22Rv1 (cell line): Measurements from ENCODE around the gene ASCL2.

ENCODE experiments used
- CTCF ChIP-seq: fragments of 450-650 bp; IDR thresholded peaks from 2 replicates; pipeline ENCODE4 v1.5.1; 2017; ENCODE audit warnings: mild to moderate bottlenecking
- ZFX ChIP-seq: fragments of 450-650 bp; IDR thresholded peaks from 2 replicates; pipeline ENCODE4 v1.6.1; 2017; ENCODE audit warnings: antibody characterized with exemption, borderline replicate concordance

GRCh38 chr11:2220173-2220771 is 50.1 kb downstream of the ASCL2 start:
- no peak for TF ChIP-seq CTCF
- TF ChIP-seq ZFX: no peak
